ENCODE measurements around the gene LIMA1. TPM values are rescaled to one million over a fixed set of nuclear protein-coding genes. Genes with fewer than 3 reads are reported as not detected.
"Not testable (repeated sequence)": the region's sequence is repeated elsewhere in the genome, so short reads cannot be mapped to it uniquely, and the experiment has no call there.

LIMA1 gene
- total RNA-seq, 1 experiment from 2014 or later = 39.5 TPM

DNA sequence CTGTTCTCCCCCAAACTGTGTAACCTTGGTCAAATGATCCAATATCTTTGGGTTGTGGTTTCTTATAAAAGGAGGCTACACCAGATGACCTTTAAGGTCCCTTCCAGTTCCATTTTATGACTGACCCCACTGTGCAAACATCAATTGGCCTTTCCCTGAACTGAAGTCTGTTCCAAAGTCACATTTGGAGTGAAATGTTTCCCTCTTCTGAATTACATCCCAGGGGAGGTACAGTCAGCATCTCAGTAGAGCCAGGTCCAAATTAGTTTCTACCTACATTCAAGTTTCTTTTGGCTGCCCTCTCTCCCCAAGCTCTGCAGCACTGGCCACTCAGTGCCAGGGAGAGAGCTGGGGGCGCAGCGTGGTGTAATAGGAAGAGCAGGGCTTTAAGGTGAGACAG, 34.4 kb downstream of the LIMA1 start:
- Histone ChIP-seq H3K4me2 (ENCODE audit: low read depth, low read length, poor library complexity, severe bottlenecking) (no peak overlapping the region), H2AFZ (ENCODE audit: low read length) (no peak overlapping the region), H4K20me1 (ENCODE audit: insufficient read depth, low read depth, low read length) (no peaks in the 10 kb centered on the region), H3K9me2 (replicated peaks; ENCODE audit: insufficient read depth, low read length) (no peaks in the 10 kb centered on the region), H3K9me3 (ENCODE audit: low read length) (no peaks in the 10 kb centered on the region), H3K27me3 (ENCODE audit: low read length) (no peaks in the 10 kb centered on the region), H3K79me2 (ENCODE audit: low read length) (no peaks in the 10 kb centered on the region), H3K27ac (ENCODE audit: low read length) (no peak overlapping the region), H3K4me1 (ENCODE audit: low read length) (no peaks in the 10 kb centered on the region; the same call in 1 of the 2 replicates), H3K36me3 (ENCODE audit: insufficient read depth, low read length) (no peaks in the 10 kb centered on the region), H3K4me3 (ENCODE audit: low read length) (no peak overlapping the region), H3K9ac (ENCODE audit: low read length) (no peak overlapping the region)
- DNase-seq = no peak

DNA sequence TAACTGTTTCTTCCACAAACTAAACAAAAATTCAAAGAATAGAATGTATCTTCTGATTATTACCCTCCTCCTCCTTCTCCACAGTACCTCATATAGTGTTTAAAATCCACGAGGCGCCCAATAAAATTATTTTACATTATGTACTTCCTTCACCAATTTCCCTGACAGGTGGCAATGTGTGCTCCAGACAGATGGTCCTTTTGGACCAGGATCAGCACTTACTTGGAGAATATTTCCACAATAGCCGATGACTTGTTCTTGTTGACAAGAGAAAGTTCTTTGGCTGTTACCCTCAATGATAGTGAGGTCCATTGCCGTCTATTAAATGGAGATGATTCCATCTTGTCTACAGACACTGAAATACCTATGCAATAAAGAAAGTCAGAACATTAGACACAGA, 34.9 kb downstream of the LIMA1 start:
- H3K4me3 ChIP-seq (ENCODE audit: low read length) = no peak overlapping the region
- no peak overlapping the region for H3K27ac ChIP-seq (ENCODE audit: low read length)
- H3K9me3 ChIP-seq (ENCODE audit: low read length) = no peaks in the 10 kb centered on the region
- no peaks in the 10 kb centered on the region for H3K79me2 ChIP-seq (ENCODE audit: low read length)
- no peak overlapping the region for H3K9ac ChIP-seq (ENCODE audit: low read length)
- H3K4me1 ChIP-seq (ENCODE audit: low read length) = no peaks in the 10 kb centered on the region; the same call in 1 of the 2 replicates
- no peaks in the 10 kb centered on the region for H3K36me3 ChIP-seq (ENCODE audit: insufficient read depth, low read length)
- H3K27me3 ChIP-seq (ENCODE audit: low read length) = no peaks in the 10 kb centered on the region
- no peak for DNase-seq
- H3K4me2 ChIP-seq (ENCODE audit: low read depth, low read length, poor library complexity, severe bottlenecking) = no peak overlapping the region
- H4K20me1 ChIP-seq (ENCODE audit: insufficient read depth, low read depth, low read length) = no peaks in the 10 kb centered on the region
- H3K9me2 ChIP-seq (replicated peaks; ENCODE audit: insufficient read depth, low read length) = no peaks in the 10 kb centered on the region
- no peak overlapping the region for H2AFZ ChIP-seq (ENCODE audit: low read length)

DNA sequence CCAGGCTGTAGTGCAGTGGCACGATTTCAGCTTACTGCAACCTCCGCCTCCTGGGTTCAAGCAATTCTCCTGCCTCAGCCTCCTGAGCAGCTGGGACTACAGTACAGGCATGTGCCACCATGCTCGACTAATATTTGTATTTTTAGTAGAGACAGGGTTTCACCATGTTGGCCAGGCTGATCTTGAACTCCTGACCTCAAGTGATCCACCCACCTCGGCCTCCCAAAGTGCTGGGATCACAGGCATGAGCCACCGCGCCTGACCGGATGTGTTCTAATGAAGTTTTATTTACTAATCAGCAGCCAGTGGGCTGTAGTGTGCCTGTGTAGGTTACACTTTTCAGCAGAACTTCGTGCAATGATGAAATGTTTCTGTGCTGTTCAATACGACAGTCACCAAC, 35.7 kb downstream of the LIMA1 start:
- H4K20me1 ChIP-seq (ENCODE audit: insufficient read depth, low read depth, low read length); H3K9ac ChIP-seq (ENCODE audit: low read length); H3K4me2 ChIP-seq (ENCODE audit: low read depth, low read length, poor library complexity, severe bottlenecking): not testable (repeated sequence)

DNA sequence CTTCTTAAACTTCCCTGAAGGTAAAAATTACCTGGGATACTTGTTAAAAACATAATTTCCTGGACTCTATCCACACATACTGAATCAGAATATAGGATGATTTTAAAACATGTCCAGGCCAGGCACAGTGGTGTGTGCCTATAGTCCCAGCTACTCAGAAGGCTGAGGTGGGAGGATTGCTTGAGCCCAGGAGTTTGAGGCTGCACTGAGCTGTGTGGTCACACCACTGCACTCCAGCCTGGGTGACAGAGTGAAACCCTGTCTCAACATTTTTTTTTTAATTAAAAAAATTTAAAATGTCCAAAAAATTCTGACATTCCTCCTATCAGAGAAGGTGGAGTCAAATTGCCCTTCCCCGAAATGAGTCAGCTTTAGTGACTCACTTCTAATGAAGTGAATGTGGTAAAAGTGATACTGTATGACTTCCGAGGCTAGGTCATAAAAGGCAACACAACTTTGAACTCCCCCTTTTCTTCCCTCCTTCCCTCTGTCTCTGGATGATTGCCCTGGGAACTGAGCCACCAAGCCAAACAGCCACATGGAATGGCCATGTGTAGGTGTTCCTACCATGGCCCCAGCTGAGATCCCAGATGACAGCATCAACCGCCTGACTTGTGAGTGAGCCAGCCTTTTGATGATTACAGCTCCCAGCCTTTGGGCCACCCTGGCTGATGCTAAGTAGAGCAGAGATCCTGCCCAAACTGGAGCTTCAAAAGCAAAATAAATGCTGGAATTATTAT, 36.3 kb downstream of the LIMA1 start:
- DNase-seq = no peak
- no peak overlapping the region for H2AFZ ChIP-seq (ENCODE audit: low read length)
- no peaks in the 10 kb centered on the region for H4K20me1 ChIP-seq (ENCODE audit: insufficient read depth, low read depth, low read length)
- H3K9ac ChIP-seq (ENCODE audit: low read length) = no peak overlapping the region
- H3K9me3 ChIP-seq (ENCODE audit: low read length) = no peaks in the 10 kb centered on the region
- H3K4me2 ChIP-seq (ENCODE audit: low read depth, low read length, poor library complexity, severe bottlenecking) = no peak overlapping the region
- no peaks in the 10 kb centered on the region for H3K27me3 ChIP-seq (ENCODE audit: low read length)
- H3K4me3 ChIP-seq (ENCODE audit: low read length) = no peak overlapping the region
- no peaks in the 10 kb centered on the region for H3K79me2 ChIP-seq (ENCODE audit: low read length)
- no peak overlapping the region for H3K27ac ChIP-seq (ENCODE audit: low read length)
- no peaks in the 10 kb centered on the region; the same call in 1 of the 2 replicates for H3K4me1 ChIP-seq (ENCODE audit: low read length)
- H3K36me3 ChIP-seq (ENCODE audit: insufficient read depth, low read length) = no peaks in the 10 kb centered on the region
- H3K9me2 ChIP-seq (replicated peaks; ENCODE audit: insufficient read depth, low read length) = no peaks in the 10 kb centered on the region

More for the DNA sequence above, 35.7 kb downstream of the LIMA1 start:
- H2AFZ ChIP-seq (ENCODE audit: low read length); H3K36me3 ChIP-seq (ENCODE audit: insufficient read depth, low read length); H3K4me3 ChIP-seq (ENCODE audit: low read length); H3K9me2 ChIP-seq (replicated peaks; ENCODE audit: insufficient read depth, low read length); H3K79me2 ChIP-seq (ENCODE audit: low read length); H3K27ac ChIP-seq (ENCODE audit: low read length); H3K27me3 ChIP-seq (ENCODE audit: low read length); DNase-seq; H3K4me1 ChIP-seq (ENCODE audit: low read length); H3K9me3 ChIP-seq (ENCODE audit: low read length): not testable (repeated sequence)

DNA sequence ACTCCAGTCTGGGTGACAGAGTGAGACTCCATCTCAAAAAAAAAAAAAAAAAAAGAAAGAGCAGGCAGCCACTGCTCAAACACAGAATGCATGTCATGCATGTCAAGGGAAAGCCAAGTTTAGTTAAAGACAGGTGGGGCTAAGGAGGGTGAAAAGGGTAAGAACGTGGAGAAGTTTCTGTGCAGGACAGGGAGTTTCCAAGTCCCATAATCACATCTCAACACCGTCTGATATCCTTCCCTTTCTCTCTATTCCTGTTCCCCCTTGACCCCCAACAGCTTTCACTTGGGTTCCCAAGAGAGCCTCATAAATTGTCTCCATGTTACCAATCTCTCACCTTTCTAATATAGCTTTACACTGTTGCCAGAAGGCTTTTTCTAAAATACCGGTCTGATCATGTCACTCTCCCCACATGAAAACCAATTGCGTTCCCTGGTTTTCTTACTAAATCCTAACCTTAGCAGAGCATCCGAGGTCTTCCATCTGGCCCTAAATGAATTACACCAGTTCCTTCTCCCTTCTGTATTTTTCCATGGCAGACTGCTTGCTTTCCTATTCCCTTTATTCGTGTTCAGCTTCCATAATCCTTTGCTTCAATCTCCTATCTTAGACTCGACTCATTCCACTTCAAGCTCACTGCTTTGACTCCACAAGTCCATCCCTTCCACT, 37.0 kb downstream of the LIMA1 start:
- Histone ChIP-seq H3K79me2 (ENCODE audit: low read length) (no peaks in the 10 kb centered on the region), H3K36me3 (ENCODE audit: insufficient read depth, low read length) (no peaks in the 10 kb centered on the region), H3K27me3 (ENCODE audit: low read length) (no peaks in the 10 kb centered on the region), H3K9ac (ENCODE audit: low read length) (no peak overlapping the region), H3K4me1 (ENCODE audit: low read length) (no peaks in the 10 kb centered on the region; the same call in 1 of the 2 replicates), H3K9me3 (ENCODE audit: low read length) (no peaks in the 10 kb centered on the region), H4K20me1 (ENCODE audit: insufficient read depth, low read depth, low read length) (no peaks in the 10 kb centered on the region), H3K4me3 (ENCODE audit: low read length) (no peak overlapping the region), H3K27ac (ENCODE audit: low read length) (no peak overlapping the region), H3K9me2 (replicated peaks; ENCODE audit: insufficient read depth, low read length) (no peaks in the 10 kb centered on the region), H3K4me2 (ENCODE audit: low read depth, low read length, poor library complexity, severe bottlenecking) (no peak overlapping the region), H2AFZ (ENCODE audit: low read length) (no peak overlapping the region)
- DNase-seq = no peak

DNA sequence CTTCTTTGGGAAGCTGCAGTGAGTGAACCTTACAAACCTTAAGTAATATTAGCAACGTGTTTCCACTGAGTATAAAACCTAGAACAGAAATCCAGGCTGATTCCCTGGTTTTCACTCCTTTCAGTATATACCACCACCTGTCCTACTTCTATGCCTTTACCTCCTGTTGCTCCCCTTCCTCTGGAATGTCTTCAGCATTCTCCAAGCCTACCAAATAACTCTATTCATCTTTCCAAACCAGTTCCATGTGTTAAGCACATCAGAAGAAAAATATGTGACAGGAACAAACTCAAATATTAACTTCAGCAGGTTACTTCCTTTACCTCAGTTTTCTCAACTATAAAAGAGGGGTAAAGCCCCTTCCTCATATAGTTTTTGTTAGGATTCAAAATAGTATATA, 39.8 kb downstream of the LIMA1 start:
- no peaks in the 10 kb centered on the region for H3K9me2 ChIP-seq (replicated peaks; ENCODE audit: insufficient read depth, low read length)
- H3K27me3 ChIP-seq (ENCODE audit: low read length) = no peaks in the 10 kb centered on the region
- no peak overlapping the region for H3K9ac ChIP-seq (ENCODE audit: low read length)
- H3K36me3 ChIP-seq (ENCODE audit: insufficient read depth, low read length) = no peaks in the 10 kb centered on the region
- H4K20me1 ChIP-seq (ENCODE audit: insufficient read depth, low read depth, low read length) = no peaks in the 10 kb centered on the region
- H3K4me2 ChIP-seq (ENCODE audit: low read depth, low read length, poor library complexity, severe bottlenecking) = no peak overlapping the region
- no peak for DNase-seq
- no peaks in the 10 kb centered on the region for H3K79me2 ChIP-seq (ENCODE audit: low read length)
- no peak overlapping the region for H3K27ac ChIP-seq (ENCODE audit: low read length)
- H3K4me3 ChIP-seq (ENCODE audit: low read length) = no peak overlapping the region
- H2AFZ ChIP-seq (ENCODE audit: low read length) = no peak overlapping the region
- H3K4me1 ChIP-seq (ENCODE audit: low read length) = no peaks in the 10 kb centered on the region; the same call in 1 of the 2 replicates
- no peaks in the 10 kb centered on the region for H3K9me3 ChIP-seq (ENCODE audit: low read length)

DNA sequence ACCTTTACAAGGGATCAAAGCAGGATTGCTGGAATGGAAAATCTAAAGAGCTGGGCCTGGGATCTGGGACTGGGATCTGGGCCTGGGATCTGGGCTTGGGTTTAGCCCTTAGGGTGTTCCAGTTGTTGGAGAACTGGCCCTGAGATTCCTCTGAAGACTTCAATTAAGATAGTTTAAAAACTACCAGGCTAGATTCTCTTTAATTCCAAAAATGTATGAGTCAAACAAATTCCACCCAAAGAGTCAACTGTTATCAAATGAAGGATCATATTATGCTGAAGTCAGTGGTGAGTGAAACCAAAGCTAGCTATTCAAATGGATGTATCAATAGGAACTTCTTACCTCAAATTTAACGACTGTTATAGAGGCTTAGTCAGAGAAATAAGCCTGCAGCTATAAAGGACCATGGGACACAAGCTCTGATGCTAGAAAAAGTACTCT, 40.5 kb downstream of the LIMA1 start:
- H2AFZ ChIP-seq (ENCODE audit: low read length) = no peak overlapping the region
- no peaks in the 10 kb centered on the region for H3K79me2 ChIP-seq (ENCODE audit: low read length)
- no peaks in the 10 kb centered on the region for H3K36me3 ChIP-seq (ENCODE audit: insufficient read depth, low read length)
- no peak overlapping the region for H3K4me3 ChIP-seq (ENCODE audit: low read length)
- no peaks in the 10 kb centered on the region; the same call in 1 of the 2 replicates for H3K4me1 ChIP-seq (ENCODE audit: low read length)
- no peak overlapping the region for H3K27ac ChIP-seq (ENCODE audit: low read length)
- no peak overlapping the region for H3K4me2 ChIP-seq (ENCODE audit: low read depth, low read length, poor library complexity, severe bottlenecking)
- H3K9ac ChIP-seq (ENCODE audit: low read length) = no peak overlapping the region
- no peaks in the 10 kb centered on the region for H3K9me3 ChIP-seq (ENCODE audit: low read length)
- DNase-seq = no peak
- no peaks in the 10 kb centered on the region for H3K9me2 ChIP-seq (replicated peaks; ENCODE audit: insufficient read depth, low read length)
- H4K20me1 ChIP-seq (ENCODE audit: insufficient read depth, low read depth, low read length) = no peaks in the 10 kb centered on the region
- H3K27me3 ChIP-seq (ENCODE audit: low read length) = no peaks in the 10 kb centered on the region

DNA sequence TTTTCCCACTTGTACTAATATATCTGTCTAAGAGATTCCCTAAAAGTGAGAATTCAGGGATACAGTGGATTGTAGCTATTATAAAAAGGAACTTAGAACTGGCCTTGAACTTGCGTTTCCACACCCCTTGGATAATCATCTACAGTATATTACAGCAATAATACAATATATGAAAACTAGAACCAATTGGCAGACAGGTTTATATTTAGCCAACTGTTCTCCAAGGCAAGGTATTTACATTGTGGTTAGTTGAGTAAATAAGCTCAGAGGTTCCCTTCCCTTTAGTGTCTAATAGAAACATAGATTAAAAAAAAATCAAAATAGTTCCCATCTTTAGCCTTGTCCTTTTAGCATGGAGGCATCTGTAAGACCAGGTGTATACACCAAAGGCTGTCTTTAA, 42.1 kb downstream of the LIMA1 start:
- no peaks in the 10 kb centered on the region for H3K36me3 ChIP-seq (ENCODE audit: insufficient read depth, low read length)
- no peak overlapping the region for H3K9ac ChIP-seq (ENCODE audit: low read length)
- H3K4me2 ChIP-seq (ENCODE audit: low read depth, low read length, poor library complexity, severe bottlenecking) = no peak overlapping the region
- no peak overlapping the region for H2AFZ ChIP-seq (ENCODE audit: low read length)
- no peak overlapping the region for H3K4me3 ChIP-seq (ENCODE audit: low read length)
- no peaks in the 10 kb centered on the region for H3K9me2 ChIP-seq (replicated peaks; ENCODE audit: insufficient read depth, low read length)
- H3K79me2 ChIP-seq (ENCODE audit: low read length) = no peaks in the 10 kb centered on the region
- H3K4me1 ChIP-seq (ENCODE audit: low read length) = no peaks in the 10 kb centered on the region
- H3K9me3 ChIP-seq (ENCODE audit: low read length) = no peaks in the 10 kb centered on the region
- no peak for DNase-seq
- H3K27me3 ChIP-seq (ENCODE audit: low read length) = no peaks in the 10 kb centered on the region
- H4K20me1 ChIP-seq (ENCODE audit: insufficient read depth, low read depth, low read length) = no peaks in the 10 kb centered on the region
- H3K27ac ChIP-seq (ENCODE audit: low read length) = no peak overlapping the region
